ENCODE data around the gene CCL19. TPM values are rescaled to one million over a fixed set of nuclear protein-coding genes. Genes with fewer than 3 reads are reported as not detected.
A peak's percentile ranks its signal among the peaks of the same experiment; 100 is the strongest.

CCL19 gene
- total and polyA plus RNA-seq, 2 of the 8 experiments (the other 6 are each of a cell fraction or from before 2014, with no cell fraction given) = not detected

- 0 out of 2 replicates have a peak overlapping the region, but pooled peaks have one; percentile 75 for H2AK5ac ChIP-seq (ENCODE audit: low read depth, low read length)
- peaks cover 4% of the 10 kb centered on the region for H3K23me2 ChIP-seq (ENCODE audit: low read depth, low read length)
- H2BK20ac ChIP-seq (ENCODE audit: low read length) = no peak overlapping the region
- H3K9ac ChIP-seq (replicated peaks in 1 of 4; ENCODE audit: extremely low read depth in 1 of 4, low read depth in 3 of 4, low read length in 3 of 4) = no peak overlapping the region
- H3K23ac ChIP-seq (ENCODE audit: insufficient read length) = no peak overlapping the region
- no peak overlapping the region for H2AFZ ChIP-seq (ENCODE audit: low read length)
- peak overlapping the region; percentile 65 to 77 for H3K4me2 ChIP-seq (ENCODE audit: insufficient read depth in 1 of 2, low read depth in 2 of 2, low read length in 2 of 2)
- H2BK5ac ChIP-seq (ENCODE audit: low read depth, low read length) = no peak overlapping the region
- H4K20me1 ChIP-seq (replicated peaks in 1 of 2; ENCODE audit: control insufficient read depth in 1 of 2, insufficient read depth in 2 of 2, low read length in 2 of 2) = peaks cover 0 to 5% of the 10 kb centered on the region in 2 experiments
- WGBS, 2 experiments (ENCODE audit: extremely low coverage in 1 of 2, insufficient coverage in 1 of 2, insufficient read length in 1 of 2, insufficient replicate concordance in 2 of 2, low coverage in 1 of 2, low lambda C conversion rate in 2 of 2, missing lambda C conversion rate in 1 of 2) = 78% methylated on average over 5 of the region's 5 CpGs; no CpG with 5 or more reads in 1 of the 2 experiments
- H4K91ac ChIP-seq (replicated peaks; ENCODE audit: insufficient read length, low read length) = no peak overlapping the region
- H3K4me3 ChIP-seq (ENCODE audit: extremely low read depth in 1 of 4, insufficient read depth in 2 of 4, low read depth in 3 of 4, low read length in 4 of 4) = peak overlapping the region in 1 of 4 experiments; percentile 58; a peak in 1 of 8 replicates
- ChIA-PET CTCF (ENCODE audit: partially characterized antibody) (interaction anchor here (1.0 to 15.2 kb wide), 4 partner anchors 8 to 11 kb away, joined by 3 to 277 read pairs (median 14); partner anchors contain the start of genes GALT and SIGMAR1), POLR2A (ENCODE audit: partially characterized antibody) (interaction anchor here (1.2 to 12.8 kb wide), 4 partner anchors 9 to 60 kb away, joined by 3 to 127 read pairs (median 48); partner anchors contain the start of genes ARID3C, CCL27 and SIGMAR1)
- H3K36me3 ChIP-seq (ENCODE audit: control insufficient read depth in 2 of 4, insufficient read depth in 4 of 4, low read length in 3 of 4) = peaks cover 3 to 23% (median 8%) of the 10 kb centered on the region in 4 experiments; a peak in 7 of 8 replicates
- H3K14ac ChIP-seq (ENCODE audit: insufficient read length) = no peak overlapping the region
- FAIRE-seq (no peak), DNase-seq (ENCODE audit: low read depth in 1 of 2, low spot score in 2 of 2) (no peak)
- H2BK12ac ChIP-seq (ENCODE audit: low read depth, low read length) = 0 out of 2 replicates have a peak overlapping the region, but pooled peaks have one; percentile 3
- H3K27me3 ChIP-seq (replicated peaks in 1 of 4; ENCODE audit: control insufficient read depth in 3 of 4, extremely low read depth in 1 of 4, insufficient read depth in 3 of 4, low read length in 3 of 4) = no peaks in the 10 kb centered on the region; a peak in 1 of 7 replicates
- no peaks in the 10 kb centered on the region for H3K9me3 ChIP-seq (ENCODE audit: insufficient read depth in 2 of 2, low read depth in 1 of 2, low read length in 1 of 2)
- H3K4ac ChIP-seq (replicated peaks; ENCODE audit: insufficient read length, low read depth, low read length) = no peak overlapping the region
- no peak overlapping the region for H4K5ac ChIP-seq (ENCODE audit: insufficient read length, low read depth, low read length)
- peaks cover 6 to 25% (median 12%) of the 10 kb centered on the region in 4 experiments for H3K4me1 ChIP-seq (replicated peaks in 1 of 4; ENCODE audit: control insufficient read depth in 3 of 4, insufficient read depth in 4 of 4, low read length in 3 of 4)
- H2BK120ac ChIP-seq (replicated peaks; ENCODE audit: low read depth, low read length) = no peak overlapping the region
- no peak overlapping the region for H4K8ac ChIP-seq (ENCODE audit: extremely low read depth, insufficient read depth, low read length)
- no peak overlapping the region for H2BK15ac ChIP-seq (ENCODE audit: low read length)
- H3K18ac ChIP-seq (ENCODE audit: extremely low read depth, low read length) = no peak overlapping the region
- peaks cover 2% of the 10 kb centered on the region; the same call in 1 of the 2 replicates for H3K79me1 ChIP-seq (ENCODE audit: low read depth, low read length)
- H3K79me2 ChIP-seq (ENCODE audit: control insufficient read depth in 1 of 2, insufficient read depth in 2 of 2, low read length in 2 of 2) = peaks cover 0 to 8% of the 10 kb centered on the region in 2 experiments; a peak in 1 of 4 replicates
- no peak overlapping the region for H3K56ac ChIP-seq (replicated peaks; ENCODE audit: insufficient read length, low read depth, low read length)
- no peak for TF ChIP-seq KDM1A (IDR thresholded peaks at IDR 0.05; ENCODE audit: borderline replicate concordance, low read length)
- TF ChIP-seq KDM5A (IDR thresholded peaks at IDR 0.05; ENCODE audit: low read length) = no peak
- no peak for TF ChIP-seq PHF8 (conservative IDR thresholded peaks at IDR 0.05; ENCODE audit: low read depth, low read length)
- no peak for TF ChIP-seq TEAD4 (IDR thresholded peaks at IDR 0.05; ENCODE audit: low read depth, low read length)
- no peak for TF ChIP-seq RBBP5 (IDR thresholded peaks at IDR 0.05; ENCODE audit: borderline replicate concordance, low read depth, low read length)
- no peak for TF ChIP-seq JUND (IDR thresholded peaks at IDR 0.05; ENCODE audit: low read length)
- no peak for TF ChIP-seq KDM4A (IDR thresholded peaks at IDR 0.05; ENCODE audit: low read depth, low read length, severe bottlenecking)
- no peak for TF ChIP-seq RXRA (IDR thresholded peaks at IDR 0.05; ENCODE audit: insufficient read depth, low read depth, low read length)
- TF ChIP-seq TBP (IDR thresholded peaks at IDR 0.05; ENCODE audit: low read depth, low read length) = no peak
- no peak for TF ChIP-seq NRF1 (IDR thresholded peaks at IDR 0.05; ENCODE audit: low read depth, low read length)
- no peak for TF ChIP-seq BACH1 (IDR thresholded peaks at IDR 0.05; ENCODE audit: low read length)
- no peak for TF ChIP-seq FOSL1 (IDR thresholded peaks at IDR 0.05; ENCODE audit: insufficient read depth, low read depth, low read length)
- no peak overlapping the region for H3K27ac ChIP-seq (ENCODE audit: low read depth, low read length)
Measured at GRCh38 chr9:34652602-34653000, 38.5 kb downstream of the CCL19 start.
